ENCODE results near the gene TP53I11.

- TF ChIP-seq FOXM1 (CRISPR knock-in tag; IDR thresholded peaks at IDR 0.05) (no peak), ZNF276 (CRISPR knock-in tag; IDR thresholded peaks at IDR 0.05; ENCODE audit: low read depth) (no peak), ZNF724P (CRISPR knock-in tag; IDR thresholded peaks at IDR 0.05; ENCODE audit: borderline replicate concordance) (no peak), SMC3 (IDR thresholded peaks at IDR 0.05; ENCODE audit: low read length) (no peak), ZNF75D (CRISPR knock-in tag; IDR thresholded peaks at IDR 0.05; ENCODE audit: borderline replicate concordance) (no peak), TAF1 (CRISPR knock-in tag; IDR thresholded peaks at IDR 0.05) (no peak), GABPA (IDR thresholded peaks at IDR 0.05; ENCODE audit: low read depth, low read length) (no peak), GABPA (CRISPR knock-in tag; IDR thresholded peaks at IDR 0.05; ENCODE audit: low read depth) (no peak), ZBTB7A (CRISPR knock-in tag; IDR thresholded peaks at IDR 0.05) (no peak), HBP1 (CRISPR knock-in tag; IDR thresholded peaks at IDR 0.05; ENCODE audit: low read depth) (no peak), HOXA7 (CRISPR knock-in tag; IDR thresholded peaks at IDR 0.05) (no peak), PHF8 (CRISPR knock-in tag; IDR thresholded peaks at IDR 0.05) (no peak), AKNA (CRISPR knock-in tag; IDR thresholded peaks at IDR 0.05; ENCODE audit: borderline replicate concordance) (no peak), NFRKB (IDR thresholded peaks at IDR 0.05) (no peak), MTF1 (CRISPR knock-in tag; IDR thresholded peaks at IDR 0.05) (no peak)
These were observed at the start of gene TP53I11 for GRCh38 chr11:44950625-44951476.

All from HepG2 (cell line).